Ramos (cell line): ENCODE data around the gene CD302.
"Not testable (repeated sequence)": the region's sequence is repeated elsewhere in the genome, so short reads cannot be mapped to it uniquely, and the experiment has no call there.

Experiments
- in situ Hi-C: fragments of 300-500 bp; cut with MboI; formaldehyde crosslinking; loops from one replicate; pipeline ENCODE4 v1.14.3; 2022; ENCODE audit warnings: low sequenced_read_pairs; ENCODE audit not compliant: unreplicated experiment

CD302 gene

DNA sequence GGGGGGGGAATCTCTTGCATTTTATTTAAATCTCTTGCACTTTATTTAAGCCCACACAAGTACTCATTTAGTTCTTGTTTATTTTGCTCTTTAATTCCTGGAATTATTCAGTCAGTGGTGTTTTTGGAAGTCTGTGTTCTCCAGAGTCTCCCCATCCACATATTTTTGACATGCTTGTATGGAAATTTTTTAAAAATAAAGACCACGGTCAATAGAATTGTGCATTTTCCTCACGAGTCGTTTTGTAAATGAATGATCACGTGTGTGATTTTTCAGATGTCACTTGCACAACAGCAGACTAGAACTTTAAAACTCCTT lies 824 bp downstream of the CD302 start:
- in situ Hi-C loops: no loop called here

DNA sequence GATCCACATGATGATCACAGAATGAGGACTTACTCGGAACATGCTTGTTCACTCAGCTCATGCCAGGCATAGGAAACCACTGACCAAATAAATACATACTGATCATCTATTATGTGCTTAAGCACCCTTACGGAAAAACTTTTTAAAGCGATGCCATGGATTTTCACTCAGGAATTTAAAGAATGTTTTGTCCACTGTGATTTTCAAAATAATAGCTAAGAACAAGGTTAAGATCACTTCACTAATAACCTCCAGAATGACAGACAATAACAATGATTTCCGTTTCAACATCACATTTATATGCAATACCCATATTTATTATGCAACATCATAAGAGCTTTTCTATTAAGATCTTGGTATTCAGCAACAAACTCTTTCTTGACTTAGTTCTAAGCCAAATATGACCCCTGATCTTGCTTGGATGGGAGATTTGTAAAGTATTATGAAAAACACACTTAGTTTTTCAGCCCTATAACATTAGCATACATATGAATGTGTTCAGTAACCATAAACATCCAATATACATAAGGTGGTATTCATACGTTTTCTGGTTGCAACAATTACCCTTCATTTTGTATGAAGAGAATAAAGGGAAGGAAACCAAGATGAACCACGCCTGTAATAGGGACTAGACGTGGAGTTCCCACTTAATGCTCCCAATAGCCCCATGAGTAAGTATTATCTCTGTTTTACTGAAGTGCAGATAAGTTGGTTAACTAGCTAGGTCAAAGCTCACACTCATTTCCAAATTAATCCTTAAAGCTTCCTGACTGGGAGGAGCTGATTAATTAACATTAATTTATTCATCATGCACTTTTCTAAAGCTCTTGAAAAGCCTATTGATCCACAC lies 1.9 kb downstream of the CD302 start:
- in situ Hi-C loops: no loop called here

DNA sequence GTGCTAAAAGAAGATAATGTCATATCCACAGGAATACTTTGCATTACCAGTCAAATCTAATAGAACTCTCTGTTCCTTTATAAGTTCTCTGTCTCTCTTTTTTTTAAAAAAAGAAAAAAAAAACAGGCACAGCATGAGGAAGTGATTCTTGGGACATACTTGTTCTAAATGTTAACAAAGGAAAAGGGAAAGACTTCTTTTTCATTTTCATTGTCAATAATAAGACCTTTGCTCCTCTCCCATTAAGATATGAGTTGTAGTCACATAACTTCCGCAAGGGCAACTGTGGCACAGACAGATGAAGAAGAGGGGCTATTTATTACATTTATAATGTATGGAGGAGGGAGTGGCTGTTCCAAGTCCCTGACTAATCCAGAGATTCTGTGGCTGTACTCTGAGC lies 4.7 kb downstream of the CD302 start:
- in situ Hi-C loops: no loop called here

DNA sequence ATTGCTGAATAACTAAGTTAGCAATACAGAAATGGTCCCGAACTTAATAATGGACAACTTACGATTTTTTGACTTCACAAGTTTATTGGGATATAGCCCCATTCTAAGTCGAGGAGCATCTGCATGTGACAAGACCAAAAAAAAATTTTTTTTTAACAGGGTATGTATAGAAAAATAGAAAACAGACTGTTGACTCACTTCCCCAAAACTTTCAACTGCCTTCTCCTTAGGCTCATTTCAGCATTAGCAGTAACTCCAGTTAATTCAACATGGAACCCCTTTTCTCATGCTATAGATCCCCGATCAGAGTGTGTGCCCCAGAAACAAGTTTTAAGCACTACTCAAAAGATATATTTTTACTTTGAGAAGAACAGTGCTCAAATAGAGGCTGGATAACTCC lies 5.4 kb downstream of the CD302 start:
- in situ Hi-C loops: no loop called here

DNA sequence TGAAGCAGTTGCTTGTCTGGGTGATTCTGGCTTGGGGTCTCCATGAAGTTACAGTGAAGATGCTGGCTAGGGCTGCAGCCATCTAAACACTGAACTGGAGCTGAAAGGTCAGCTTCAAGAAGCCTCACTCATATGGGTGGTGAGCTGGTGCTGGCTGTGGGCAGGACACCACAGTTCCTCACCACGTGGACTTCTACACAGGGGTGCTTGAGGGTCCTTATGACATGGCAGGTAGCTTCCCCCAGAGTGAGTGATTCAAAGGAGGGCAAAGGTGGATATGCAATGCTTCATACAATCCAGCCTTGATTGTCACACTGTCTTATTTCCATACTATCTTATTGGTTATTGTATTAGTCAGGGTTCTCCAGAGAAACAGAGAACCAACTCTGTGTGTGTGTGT lies 6.0 kb downstream of the CD302 start:
- in situ Hi-C loops: no loop called here

DNA sequence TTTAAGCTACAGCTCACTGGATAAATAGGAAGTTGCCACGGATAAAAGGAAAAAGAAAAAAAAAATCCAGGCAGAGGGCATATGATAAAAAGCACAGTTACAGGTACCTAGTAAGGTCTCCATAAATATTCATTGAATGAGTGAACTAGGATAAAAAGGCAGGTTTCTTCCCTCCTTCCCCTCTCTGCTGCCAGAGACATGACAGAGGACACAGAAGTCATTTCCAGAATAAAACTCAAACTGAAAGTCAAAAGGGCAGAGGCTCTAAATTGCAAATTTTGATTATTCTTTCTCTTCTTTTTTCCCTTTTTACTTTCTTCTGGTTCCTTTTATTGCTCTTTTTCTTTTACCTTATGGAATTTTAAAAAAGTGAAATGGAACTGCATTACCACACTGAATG lies 7.7 kb downstream of the CD302 start:
- in situ Hi-C loops: no loop called here

DNA sequence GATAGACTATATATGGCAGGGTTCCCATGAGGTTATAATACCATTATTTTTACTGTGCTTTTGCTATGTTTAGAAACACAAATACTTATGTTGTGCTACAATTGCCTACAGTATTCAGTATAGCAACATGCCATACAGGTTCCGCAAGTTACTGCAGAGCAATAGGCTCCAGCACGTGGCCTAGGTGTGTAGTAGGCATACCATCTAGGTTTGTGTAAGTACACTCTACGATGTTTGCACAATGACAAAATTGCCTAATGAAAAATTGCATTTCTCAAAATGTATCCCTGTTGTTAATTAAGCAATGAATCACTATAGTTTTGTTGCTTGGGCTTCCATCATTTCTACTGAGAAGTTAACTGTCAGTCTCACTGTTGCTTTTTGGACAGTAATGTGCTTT lies 9.8 kb downstream of the CD302 start:
- in situ Hi-C loops: no loop called here

DNA sequence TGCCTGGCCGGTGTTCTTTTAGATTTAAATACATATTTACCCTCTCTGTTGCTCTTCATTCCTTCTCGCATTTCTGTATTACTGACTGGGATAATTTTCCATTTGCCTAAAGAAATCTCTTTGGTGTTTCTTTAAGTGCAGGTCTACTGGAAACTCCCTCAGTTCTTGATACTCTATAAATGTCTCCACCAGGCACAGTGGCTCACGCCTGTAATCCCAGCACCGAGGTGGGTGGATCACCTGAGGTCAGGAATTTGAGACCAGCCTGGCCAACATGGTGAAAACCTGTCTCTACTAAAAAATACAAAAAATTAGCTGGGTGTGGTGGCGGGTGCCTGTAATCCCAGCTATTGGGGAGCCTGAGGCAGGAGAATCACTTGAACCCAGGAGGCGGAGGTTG lies 10.4 kb downstream of the CD302 start:
- in situ Hi-C loops: not testable (repeated sequence)

DNA sequence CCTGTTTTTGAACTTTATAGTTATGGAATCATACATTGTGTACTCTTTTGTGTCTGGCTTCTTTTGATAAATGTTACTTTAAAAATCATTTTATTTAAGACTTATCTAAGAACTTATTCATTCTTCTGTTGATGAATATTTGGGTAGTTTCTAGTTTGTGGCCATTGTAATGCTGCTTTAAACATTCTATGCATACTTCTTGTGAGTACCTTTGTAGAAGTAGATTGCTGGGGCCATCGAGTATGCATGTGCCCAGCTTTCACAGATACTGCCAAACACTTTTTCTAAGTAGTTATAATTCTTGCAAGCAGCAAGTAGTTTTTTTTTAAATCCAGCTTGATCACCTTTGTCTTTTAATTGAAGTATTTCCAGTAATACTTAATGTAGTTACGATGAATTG lies 11.1 kb downstream of the CD302 start:
- in situ Hi-C loops: no loop called here

DNA sequence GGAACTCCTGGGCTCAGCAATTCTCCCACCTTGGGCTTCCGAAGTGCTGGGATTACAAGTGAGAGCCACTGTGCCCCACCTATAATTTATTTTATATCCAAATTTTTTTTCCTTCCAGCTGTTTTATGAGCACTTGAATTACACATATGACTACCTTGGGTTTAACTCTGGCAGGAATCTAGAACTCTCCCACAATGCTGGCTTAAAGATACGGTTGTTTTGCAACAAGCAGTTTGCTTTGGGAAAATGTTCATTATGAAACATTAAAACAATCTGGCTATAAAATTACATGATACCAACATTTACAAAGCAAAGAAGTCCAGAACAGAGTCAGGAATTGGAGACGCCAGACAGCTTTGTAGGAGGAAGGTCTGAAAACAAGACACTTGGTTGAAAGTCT lies 12.8 kb downstream of the CD302 start:
- in situ Hi-C loops: no loop called here

DNA sequence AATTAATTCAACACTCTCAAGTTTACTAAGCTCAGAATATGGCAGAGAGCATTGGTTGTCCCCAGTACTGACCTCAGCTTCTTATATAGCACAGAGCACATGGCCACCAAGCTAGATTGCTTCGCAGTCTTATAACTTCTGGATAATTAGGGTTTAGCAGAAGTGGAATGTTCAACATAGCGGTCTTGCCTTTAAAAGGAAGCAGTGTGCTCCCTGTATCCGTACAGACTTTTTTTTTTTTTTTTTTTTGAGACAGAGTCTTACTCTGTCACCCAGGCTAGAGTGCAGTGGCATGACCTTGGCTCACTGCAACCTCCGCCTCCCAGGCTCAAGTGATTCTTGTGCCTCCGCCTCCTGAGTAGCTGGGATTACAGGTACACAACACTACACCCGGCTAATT lies 13.3 kb downstream of the CD302 start:
- in situ Hi-C loops: not testable (repeated sequence)

DNA sequence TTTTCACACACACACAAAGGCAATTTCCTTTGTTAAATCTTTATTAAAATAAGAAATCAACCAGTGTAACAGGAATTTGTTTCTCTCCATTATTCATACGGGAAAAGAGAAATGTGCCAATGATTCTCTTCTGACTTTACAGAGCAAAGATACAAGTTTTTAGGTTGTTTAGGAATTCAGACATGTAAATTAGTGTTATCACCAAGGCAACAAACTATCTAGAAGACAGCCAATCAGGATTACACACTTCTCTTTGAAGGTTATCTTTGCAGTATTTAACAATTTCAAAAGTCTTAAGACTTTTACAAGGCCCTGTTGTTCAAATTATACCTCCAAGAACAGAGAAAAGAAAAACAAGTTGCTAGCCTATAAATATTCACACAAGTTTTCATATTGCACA lies 14.5 kb downstream of the CD302 start:
- in situ Hi-C loops: no loop called here

DNA sequence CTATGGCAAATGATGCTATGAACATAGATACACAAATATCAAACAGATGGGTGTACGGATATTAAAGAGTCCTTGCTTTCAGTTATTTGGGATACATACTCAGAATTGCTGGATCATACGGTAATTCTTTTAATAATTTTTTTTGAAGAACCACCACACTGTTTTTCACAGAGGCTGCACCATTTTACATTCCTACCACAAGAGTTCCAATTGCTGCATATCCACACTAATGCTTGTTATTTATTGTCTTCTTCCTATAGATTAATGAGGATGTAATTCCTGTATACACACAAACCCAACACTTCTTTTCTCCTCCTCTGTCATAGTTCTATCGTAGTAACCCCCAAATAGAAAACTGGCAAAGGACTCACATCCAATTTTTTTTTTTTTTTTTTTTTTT lies 21.7 kb downstream of the CD302 start:
- in situ Hi-C loops: no loop called here

DNA sequence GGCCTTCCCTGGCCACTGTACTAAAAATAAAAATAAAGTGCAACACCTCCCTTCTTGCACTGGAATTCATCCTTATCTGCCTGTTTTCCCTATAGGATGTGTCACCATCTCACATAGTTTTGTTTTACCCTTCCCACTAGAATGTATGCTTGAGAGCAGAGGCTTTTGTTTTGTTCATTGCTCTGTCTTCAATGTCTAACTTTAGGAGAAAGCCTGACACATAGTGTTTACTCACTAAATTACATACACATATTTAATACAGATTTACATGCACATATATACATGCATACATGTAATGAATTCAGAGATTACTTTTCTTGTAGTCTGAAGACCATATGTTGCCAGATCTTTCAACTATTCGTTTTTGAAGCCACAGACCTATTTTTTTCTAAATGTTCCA lies 23.0 kb downstream of the CD302 start:
- in situ Hi-C loops: no loop called here

DNA sequence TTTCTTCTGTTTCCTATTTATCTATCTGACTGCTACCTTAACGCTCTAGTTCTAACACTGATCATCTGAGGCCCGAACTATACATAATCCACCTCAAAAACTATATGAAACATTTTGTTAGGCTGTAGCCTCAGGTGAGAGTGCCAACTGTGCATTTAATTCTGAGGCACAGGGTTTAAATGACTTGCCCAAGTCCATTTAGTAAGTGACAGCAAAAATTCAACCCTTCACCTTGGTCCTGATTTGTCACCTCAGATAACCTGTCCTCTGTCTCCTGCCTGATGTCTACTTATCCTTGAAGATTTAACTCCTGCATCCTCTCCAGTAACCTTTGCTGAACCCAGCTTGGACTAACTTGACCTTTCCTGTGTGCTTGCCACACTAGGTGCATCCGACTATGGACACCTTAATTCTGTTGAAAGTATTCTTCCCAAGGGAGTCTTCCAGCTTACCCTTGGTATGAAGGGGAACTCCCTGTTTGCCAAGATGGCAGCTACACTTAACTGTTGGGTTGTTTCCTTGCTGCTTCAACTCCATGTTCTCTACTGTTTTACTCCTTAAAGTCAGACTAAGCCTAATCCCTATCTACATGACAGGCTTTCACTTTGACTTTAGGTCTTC lies 23.5 kb downstream of the CD302 start:
- in situ Hi-C loops: no loop called here

DNA sequence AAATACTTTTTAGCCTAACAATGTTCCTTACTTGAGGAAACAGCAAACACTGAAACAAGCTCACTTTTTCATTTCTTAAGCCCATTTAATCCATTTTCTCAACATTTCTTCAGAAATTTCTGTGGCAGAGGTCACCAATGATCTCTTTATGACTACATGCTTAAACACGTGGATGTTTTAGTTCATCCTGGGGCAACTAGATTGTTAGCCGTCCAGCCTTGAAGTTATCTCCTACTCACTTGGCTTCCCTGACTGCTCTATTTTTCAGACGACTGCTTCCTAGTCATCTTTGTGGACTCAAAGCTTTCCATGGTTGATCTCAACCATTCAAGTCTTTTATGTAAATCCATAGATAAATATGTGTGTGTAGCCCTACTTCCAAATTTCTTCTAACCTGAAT lies 24.1 kb downstream of the CD302 start:
- in situ Hi-C loops: no loop called here

DNA sequence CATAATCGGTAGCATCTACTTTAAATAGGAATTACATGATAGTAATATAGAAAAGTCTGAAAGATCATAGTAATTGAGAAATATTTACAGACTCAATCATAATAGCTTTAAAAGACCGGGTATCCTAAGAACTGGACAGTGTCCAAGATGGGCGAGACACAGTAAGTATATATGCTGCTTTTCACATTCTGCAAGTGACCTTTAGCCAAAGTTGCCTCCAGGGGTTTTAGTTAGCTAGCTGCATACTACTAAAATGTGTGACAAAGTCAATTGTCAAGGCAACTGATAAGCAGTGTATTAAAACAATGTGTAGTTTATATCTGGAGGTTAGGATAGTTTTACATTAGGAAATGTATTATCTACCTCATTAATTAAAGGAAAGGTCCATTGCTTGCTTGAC lies 24.6 kb downstream of the CD302 start:
- in situ Hi-C loops: no loop called here

DNA sequence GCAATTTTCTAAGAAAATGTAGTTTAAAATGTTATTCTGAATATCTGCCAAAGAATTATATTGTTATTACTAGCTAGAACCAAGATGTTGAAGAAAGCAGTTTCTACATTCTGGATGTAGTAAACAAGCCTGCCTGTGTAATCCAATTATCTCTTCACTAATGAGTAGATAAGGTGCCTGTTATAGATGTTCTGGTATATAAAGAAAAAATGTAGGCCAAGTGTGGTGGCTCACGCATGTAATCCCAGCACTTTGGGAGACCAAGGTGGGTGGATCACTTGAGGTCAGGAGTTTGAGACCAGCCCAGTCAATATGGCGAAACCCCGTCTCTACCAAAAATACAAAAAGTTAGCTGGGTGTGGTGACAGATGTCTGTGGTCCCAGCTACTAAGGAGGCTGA lies 28.9 kb downstream of the CD302 start:
- in situ Hi-C loops: no loop called here

DNA sequence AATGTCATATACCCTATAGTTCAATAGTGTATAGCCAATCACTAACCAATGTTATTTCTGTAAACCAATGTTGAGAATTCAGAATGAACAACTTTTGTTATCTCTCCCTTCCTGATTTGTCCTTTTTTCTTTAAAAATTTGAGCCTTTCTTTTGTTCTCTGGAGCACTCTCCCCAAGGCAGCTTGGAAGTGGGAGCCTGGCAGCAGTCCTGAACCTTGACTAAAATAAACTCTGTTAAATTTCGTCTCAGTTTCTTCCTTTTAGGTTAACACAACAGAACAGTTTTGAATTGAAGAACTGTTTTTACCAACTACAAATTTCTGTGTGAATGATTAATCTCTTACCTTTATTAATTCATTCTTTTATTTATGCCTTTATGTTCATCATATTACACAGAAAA lies 35.9 kb downstream of the CD302 start:
- in situ Hi-C loops: no loop called here

DNA sequence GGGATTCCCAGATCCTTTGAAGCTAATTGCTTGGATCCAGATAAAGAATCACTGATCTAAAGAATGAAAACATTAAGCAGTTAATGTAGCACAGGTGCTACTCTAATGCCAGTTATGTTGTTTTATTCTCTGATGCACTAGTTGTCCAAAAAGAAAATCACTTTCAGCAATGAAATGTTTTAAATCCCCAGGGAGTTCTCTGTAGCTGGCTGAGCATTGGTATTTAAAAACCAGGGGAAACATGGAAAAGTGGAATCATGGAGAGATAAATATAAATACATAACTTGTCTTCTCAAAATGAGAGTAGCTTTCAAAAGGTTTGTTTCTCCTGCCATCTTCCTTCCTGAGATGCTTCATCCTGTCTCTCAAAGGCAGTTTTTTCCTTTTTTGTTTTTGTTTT lies 37.7 kb downstream of the CD302 start:
- in situ Hi-C loops: no loop called here

DNA sequence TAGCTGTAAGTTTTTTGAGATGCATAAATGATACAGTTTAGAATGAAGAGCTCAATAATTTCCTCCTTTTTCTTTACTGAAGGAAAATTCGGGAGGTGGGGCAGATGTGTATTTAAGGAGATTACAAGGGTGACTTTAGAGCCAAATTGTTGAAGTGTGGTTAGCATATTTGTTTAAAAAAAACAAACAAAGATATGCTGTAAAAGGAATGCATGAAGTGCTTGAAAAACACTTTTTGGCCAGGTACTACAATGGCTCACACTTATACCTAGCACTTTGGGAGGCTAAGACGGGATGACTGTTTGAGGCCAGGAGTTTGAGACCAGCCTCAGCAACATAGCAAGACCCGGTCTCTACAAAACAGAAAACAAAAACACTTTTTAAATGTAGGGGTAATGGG lies 38.4 kb downstream of the CD302 start:
- in situ Hi-C loops: no loop called here

DNA sequence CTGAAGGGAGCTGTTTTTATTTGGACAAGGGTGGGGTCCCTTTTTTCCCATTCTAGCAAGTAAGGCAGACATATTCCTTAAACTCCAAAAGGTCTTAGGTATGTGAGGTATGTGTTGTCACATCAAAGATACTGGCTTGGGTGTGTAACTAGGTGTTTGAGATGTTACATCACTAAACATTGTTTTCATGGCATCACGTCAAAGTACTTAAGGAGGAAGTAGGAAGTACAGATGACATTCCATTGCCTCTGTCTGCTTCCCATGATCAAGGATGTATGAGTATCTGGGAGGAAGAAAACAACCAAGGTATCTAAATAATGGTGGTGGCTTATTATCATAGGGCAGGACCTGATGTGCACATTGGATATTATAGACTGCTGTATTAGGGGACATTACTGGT lies 39.3 kb downstream of the CD302 start:
- in situ Hi-C loops: no loop called here
